Astrocyte (in vitro differentiated cells and primary cell): ENCODE data around the gene LRRC3. TPM values are rescaled to one million over a fixed set of nuclear protein-coding genes. Genes with fewer than 3 reads are reported as not detected.

Experiments used
- DNase-seq: peaks from one replicate; pipeline ENCODE4 v3.0.0-alpha.2; 2010; ENCODE audit warnings: low read depth
- FAIRE-seq: peaks from 2 replicates; lab custom pipeline; 2011; peaks lifted over from hg19 to GRCh38; lab: Jason Lieb, UNC
- H2AFZ ChIP-seq: 2 replicates; pipeline ENCODE4 v1.6.0; 2012; ENCODE audit warnings: low read depth, low read length, inconsistent platforms
- H3K27ac ChIP-seq: 2 replicates; pipeline ENCODE4 v1.5.1; 2011; ENCODE audit warnings: low read depth, low read length, inconsistent platforms
- H3K27me3 ChIP-seq: 2 replicates; pipeline ENCODE4 v1.6.0; 2011; ENCODE audit warnings: low read length, inconsistent platforms; ENCODE audit not compliant: insufficient read depth
- H3K36me3 ChIP-seq: 2 replicates; pipeline ENCODE4 v1.5.1; 2011; ENCODE audit warnings: low read length, inconsistent platforms; ENCODE audit not compliant: insufficient read depth
- H3K4me1 ChIP-seq: 2 replicates; pipeline ENCODE4 v1.5.1; 2011; ENCODE audit warnings: low read length, inconsistent platforms; ENCODE audit not compliant: insufficient read depth
- H3K4me2 ChIP-seq: 2 replicates; pipeline ENCODE4 v1.6.0; 2012; ENCODE audit warnings: low read length, inconsistent platforms
- H3K4me3 ChIP-seq: 2 replicates; pipeline ENCODE4 v1.5.1; 2011; ENCODE audit warnings: low read depth, mild to moderate bottlenecking, low read length, inconsistent platforms; ENCODE audit not compliant: insufficient read depth
- H3K79me2 ChIP-seq: 2 replicates; pipeline ENCODE4 v1.6.0; 2012; ENCODE audit warnings: mild to moderate bottlenecking, low read length, inconsistent platforms; ENCODE audit not compliant: insufficient read depth
- H3K9ac ChIP-seq: 2 replicates; pipeline ENCODE4 v1.6.0; 2012; ENCODE audit warnings: mild to moderate bottlenecking, low read length, inconsistent platforms
- H3K9me3 ChIP-seq: 2 replicates; pipeline ENCODE4 v1.5.1; 2012; ENCODE audit warnings: low read depth, mild to moderate bottlenecking, low read length, inconsistent platforms; ENCODE audit not compliant: insufficient read depth
- H4K20me1 ChIP-seq: 2 replicates; pipeline ENCODE4 v1.6.0; 2012; ENCODE audit warnings: low read length, inconsistent platforms; ENCODE audit not compliant: insufficient read depth
- H3K27ac Mint-ChIP-seq: one replicate; pipeline ENCODE4 v1.8.0; 2021; ENCODE audit warnings: mild to moderate bottlenecking, mixed read lengths; ENCODE audit not compliant: unreplicated experiment
- H3K27me3 Mint-ChIP-seq: one replicate; pipeline ENCODE4 v1.8.0; 2021; ENCODE audit warnings: low read depth, mixed read lengths; ENCODE audit not compliant: unreplicated experiment
- H3K36me3 Mint-ChIP-seq: one replicate; pipeline ENCODE4 v1.8.0; 2021; ENCODE audit warnings: low read depth, mixed read lengths; ENCODE audit not compliant: unreplicated experiment
- H3K4me1 Mint-ChIP-seq: one replicate; pipeline ENCODE4 v1.8.0; 2021; ENCODE audit warnings: low read depth, mixed read lengths; ENCODE audit not compliant: unreplicated experiment
- H3K4me3 Mint-ChIP-seq: one replicate; pipeline ENCODE4 v1.8.0; 2021; ENCODE audit warnings: mild to moderate bottlenecking, moderate library complexity, mixed read lengths; ENCODE audit not compliant: unreplicated experiment
- H3K9me3 Mint-ChIP-seq: one replicate; pipeline ENCODE4 v1.8.0; 2021; ENCODE audit warnings: mild to moderate bottlenecking, mixed read lengths; ENCODE audit not compliant: unreplicated experiment
- CTCF ChIP-seq: IDR thresholded peaks from 2 replicates; pipeline ENCODE4 v1.5.1; 2011; ENCODE audit warnings: low read depth, mild to moderate bottlenecking, inconsistent platforms, low read length, moderate library complexity; ENCODE audit not compliant: insufficient read depth
- EZH2 ChIP-seq: IDR thresholded peaks from 2 replicates; pipeline ENCODE4 v1.6.1; 2012; ENCODE audit warnings: mild to moderate bottlenecking, low read length, inconsistent platforms; ENCODE audit not compliant: insufficient read depth
- total RNA-seq: library from RNA; stranded (reverse); gene quantifications from 2 replicates; pipeline ENCODE4 v1.2.1, GENCODE V29; 2021

The LRRC3 gene
- total RNA-seq, 1 donor from 2014 or later: 5.2 TPM

GRCh38 chr21:44443291-44443890 is 11.9 kb upstream of the LRRC3 start:
- Histone ChIP-seq H3K27me3 (peaks cover 3% of the 10 kb centered on the region), H4K20me1 (no peaks in the 10 kb centered on the region), H3K36me3 (no peaks in the 10 kb centered on the region), H3K4me3 (no peak overlapping the region), H3K4me1 (no peaks in the 10 kb centered on the region), H3K27ac (no peak overlapping the region), H3K4me2 (no peak overlapping the region), H3K79me2 (no peaks in the 10 kb centered on the region), H2AFZ (no peak overlapping the region), H3K9me3 (no peaks in the 10 kb centered on the region), H3K9ac (no peak overlapping the region)
- no peak for TF ChIP-seq EZH2
- TF ChIP-seq CTCF: no peak
- peaks cover 14% of the 10 kb centered on the region for H3K27me3 Mint-ChIP-seq
- no peak overlapping the region for H3K4me3 Mint-ChIP-seq
- DNase-seq: no peak
- no peaks in the 10 kb centered on the region for H3K36me3 Mint-ChIP-seq
- no peak overlapping the region for H3K27ac Mint-ChIP-seq
- no peaks in the 10 kb centered on the region for H3K4me1 Mint-ChIP-seq
- H3K9me3 Mint-ChIP-seq: no peaks in the 10 kb centered on the region
- FAIRE-seq: no peak

DNA sequence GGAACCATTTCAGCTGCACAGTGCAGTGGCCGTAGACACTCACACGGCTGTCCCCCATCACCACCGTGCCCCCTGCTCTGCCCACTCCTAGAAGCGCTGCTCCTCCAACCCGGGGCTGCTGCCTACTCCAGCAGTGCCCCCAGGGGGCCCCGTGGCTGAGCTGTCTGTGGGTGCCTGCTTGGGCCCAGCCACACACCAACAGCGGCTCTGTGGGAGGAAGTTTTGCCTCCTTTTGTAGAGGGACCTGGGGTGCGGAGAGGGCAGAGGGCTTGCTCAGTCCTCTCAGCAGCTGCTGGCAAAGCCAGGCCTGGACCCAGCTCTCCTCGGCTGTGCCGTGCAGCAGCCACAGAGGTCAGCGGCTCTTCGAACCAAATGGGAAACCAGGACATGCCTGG is 11.4 kb upstream of the LRRC3 start:
- Mint-ChIP-seq H3K27ac (no peak overlapping the region), H3K36me3 (no peaks in the 10 kb centered on the region), H3K4me3 (no peak overlapping the region), H3K9me3 (no peaks in the 10 kb centered on the region), H3K4me1 (no peaks in the 10 kb centered on the region), H3K27me3 (peaks cover 15% of the 10 kb centered on the region)
- TF ChIP-seq EZH2 (no peak), CTCF (no peak)
- DNase-seq: no peak
- no peaks in the 10 kb centered on the region for H3K9me3 ChIP-seq
- peaks cover 3% of the 10 kb centered on the region for H3K27me3 ChIP-seq
- H3K4me3 ChIP-seq: no peak overlapping the region
- no peak for FAIRE-seq
- no peak overlapping the region for H2AFZ ChIP-seq
- H3K4me1 ChIP-seq: no peaks in the 10 kb centered on the region
- no peaks in the 10 kb centered on the region for H3K79me2 ChIP-seq
- H4K20me1 ChIP-seq: no peaks in the 10 kb centered on the region
- no peaks in the 10 kb centered on the region for H3K36me3 ChIP-seq
- H3K27ac ChIP-seq: no peak overlapping the region
- no peak overlapping the region for H3K9ac ChIP-seq
- no peak overlapping the region for H3K4me2 ChIP-seq

GRCh38 chr21:44444286-44444931 is 10.9 kb upstream of the LRRC3 start:
- Histone ChIP-seq H3K4me3 (no peak overlapping the region), H3K4me1 (no peaks in the 10 kb centered on the region), H3K27me3 (peaks cover 3% of the 10 kb centered on the region), H3K79me2 (no peaks in the 10 kb centered on the region), H2AFZ (no peak overlapping the region), H3K36me3 (no peaks in the 10 kb centered on the region), H3K9ac (no peak overlapping the region), H3K4me2 (no peak overlapping the region), H4K20me1 (no peaks in the 10 kb centered on the region), H3K27ac (no peak overlapping the region), H3K9me3 (no peaks in the 10 kb centered on the region)
- no peak for TF ChIP-seq EZH2
- no peak for TF ChIP-seq CTCF
- Mint-ChIP-seq H3K36me3 (no peaks in the 10 kb centered on the region), H3K4me3 (no peak overlapping the region), H3K27me3 (peaks cover 18% of the 10 kb centered on the region), H3K27ac (no peak overlapping the region), H3K4me1 (no peaks in the 10 kb centered on the region), H3K9me3 (no peaks in the 10 kb centered on the region)
- DNase-seq (no peak), FAIRE-seq (no peak)
